GM18520 (cell line): ENCODE results near the gene ALK.
A peak's percentile ranks its signal among the peaks of the same experiment; 100 is the strongest.

Experiments
- ATAC-seq: cut with Tn5 transposase; IDR thresholded peaks from one replicate; pipeline ENCODE4 v1.9.1; 2021; ENCODE audit not compliant: unreplicated experiment

ALK gene

DNA sequence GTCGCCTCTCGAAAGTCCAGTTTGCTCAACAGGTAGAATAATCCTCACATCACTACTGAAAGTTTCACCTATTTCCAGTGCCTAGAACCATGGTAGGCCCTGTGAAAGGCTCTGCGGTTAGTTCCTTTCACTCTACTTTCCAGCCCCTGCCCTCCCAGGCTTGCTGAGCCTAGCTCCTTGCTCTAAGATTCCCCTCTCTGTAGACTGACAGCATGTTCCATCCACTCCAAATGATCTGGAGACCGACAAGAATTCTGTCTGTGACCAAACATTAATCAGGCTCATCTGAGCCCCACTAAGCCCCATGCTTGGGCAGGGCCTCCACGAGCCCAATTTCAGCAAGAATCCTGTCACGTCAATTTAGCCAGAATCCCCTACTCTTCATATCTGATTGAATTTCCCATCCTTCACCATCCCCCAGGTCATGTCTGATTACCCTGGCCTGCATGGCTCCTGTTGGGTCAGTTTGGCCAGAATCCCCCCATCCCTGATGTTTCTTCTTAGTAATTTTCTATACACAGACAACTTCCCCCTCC is 307.0 kb downstream of the ALK start:
- ATAC-seq = no peak

DNA sequence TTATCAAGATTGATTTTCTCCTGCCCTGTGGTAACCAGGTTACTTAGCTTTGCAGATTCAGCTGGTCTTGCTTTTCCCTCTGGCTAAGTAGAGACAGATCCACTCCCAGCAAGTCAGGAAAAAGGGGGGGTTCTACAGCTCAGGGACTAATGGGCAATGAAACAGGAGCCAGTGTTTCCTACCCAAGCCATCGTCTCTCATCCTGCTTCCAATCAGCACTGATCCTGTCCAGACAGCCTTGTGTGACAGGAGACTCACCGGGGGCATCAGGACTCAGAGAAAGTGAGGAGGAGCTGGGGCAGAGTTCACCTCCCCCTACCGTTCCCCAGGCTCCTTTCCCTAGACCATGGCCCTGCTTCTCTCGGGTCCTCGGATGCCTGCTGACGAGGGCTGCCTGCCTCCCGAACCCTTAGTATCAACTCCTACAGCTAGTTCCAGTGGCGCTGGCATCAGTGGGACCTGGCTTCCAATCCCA is 307.6 kb downstream of the ALK start:
- no peak for ATAC-seq

DNA sequence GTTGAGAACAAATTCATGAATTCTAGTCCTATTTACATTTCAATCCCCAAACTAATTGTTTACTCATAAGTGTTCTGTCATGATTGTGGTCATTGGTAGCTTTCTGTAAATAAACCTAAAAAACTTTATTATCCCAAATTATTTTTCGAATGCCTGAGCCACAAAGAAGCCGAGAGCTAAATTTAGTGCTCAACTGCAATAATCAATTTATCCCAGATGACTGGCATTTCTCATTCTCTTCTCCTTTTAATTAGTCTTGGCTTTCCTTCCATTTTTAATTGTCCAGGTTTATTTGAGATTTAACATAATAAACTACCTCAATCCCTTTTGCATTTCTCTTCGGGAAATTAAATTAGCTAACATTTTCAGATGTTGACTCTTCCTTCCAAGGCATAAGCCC is 308.3 kb downstream of the ALK start:
- ATAC-seq = no peak

DNA sequence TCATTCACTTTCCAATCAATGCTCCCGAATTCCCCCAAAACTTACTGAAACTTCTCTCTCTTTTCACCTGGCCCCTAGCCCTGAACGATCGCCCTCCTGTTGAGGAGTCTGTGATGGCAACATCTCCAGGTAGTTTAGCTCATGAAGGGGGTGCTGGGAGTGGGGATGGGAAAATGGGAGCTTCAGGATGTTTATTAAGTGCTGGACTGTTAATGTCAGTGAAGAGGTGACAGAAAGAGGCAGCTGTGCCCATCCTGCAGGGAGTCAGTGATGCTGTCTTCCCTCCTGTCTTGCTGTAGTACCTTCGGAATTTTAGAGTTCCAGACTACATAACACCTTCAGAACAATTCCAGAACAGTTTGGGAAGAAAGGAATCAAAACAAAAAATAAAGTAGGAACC is 308.8 kb downstream of the ALK start:
- no peak for ATAC-seq

DNA sequence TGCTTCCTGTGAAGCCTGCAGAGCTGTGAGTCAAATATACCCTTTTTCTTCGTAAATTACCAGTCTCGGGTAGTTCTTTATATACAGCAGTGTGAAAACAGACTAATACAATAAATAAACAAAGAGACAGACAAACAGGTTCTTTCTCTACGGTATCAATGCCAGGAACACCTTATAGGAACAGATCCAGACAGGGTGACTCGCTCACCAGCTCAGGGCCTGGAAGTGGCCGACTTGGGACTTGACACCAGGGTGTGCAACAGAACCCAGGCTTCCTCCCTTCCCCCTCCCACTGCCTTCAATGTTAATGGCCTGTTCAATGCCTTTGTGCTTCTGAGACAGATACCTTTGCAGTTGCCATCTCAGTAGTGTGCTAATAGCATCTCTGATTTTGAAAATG is 309.5 kb downstream of the ALK start:
- ATAC-seq = no peak

DNA sequence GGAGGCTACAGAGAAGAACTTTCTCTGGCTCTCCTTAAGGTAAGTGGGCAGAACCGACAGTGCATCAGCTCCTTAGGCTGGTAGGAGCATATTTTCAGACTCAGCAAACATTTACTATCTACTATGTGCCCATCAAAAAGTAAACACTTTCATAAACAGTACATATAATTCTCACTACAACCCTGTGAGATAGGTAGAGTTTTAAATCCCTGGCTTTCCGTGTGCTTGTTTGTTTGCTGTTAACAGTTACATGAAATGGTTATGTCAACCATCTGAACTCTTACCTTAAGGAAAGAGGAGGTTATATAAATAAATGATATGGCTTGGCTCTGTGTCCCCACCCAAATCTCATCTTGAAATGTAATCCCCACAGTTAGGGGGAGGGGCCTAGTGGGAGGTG is 310.1 kb downstream of the ALK start:
- no peak for ATAC-seq

DNA sequence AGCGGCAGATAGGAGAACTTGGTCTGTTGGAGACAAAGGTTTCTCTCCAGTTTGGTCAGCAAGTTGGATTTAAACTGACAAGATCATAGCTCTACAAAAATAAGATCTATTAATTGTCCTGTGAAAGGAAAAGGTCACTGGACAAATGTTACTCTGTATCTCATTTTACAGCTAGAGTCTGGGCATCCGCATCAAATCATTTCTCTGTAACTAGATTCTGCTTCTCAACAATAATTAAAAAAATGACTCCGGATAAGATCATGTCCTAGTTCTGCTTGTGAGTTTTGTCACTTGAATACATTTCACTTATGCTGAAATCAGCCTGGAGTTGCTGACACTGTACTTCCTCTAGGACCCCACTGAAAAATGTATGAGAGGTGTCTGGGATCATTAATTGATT is 310.8 kb downstream of the ALK start:
- ATAC-seq = no peak

DNA sequence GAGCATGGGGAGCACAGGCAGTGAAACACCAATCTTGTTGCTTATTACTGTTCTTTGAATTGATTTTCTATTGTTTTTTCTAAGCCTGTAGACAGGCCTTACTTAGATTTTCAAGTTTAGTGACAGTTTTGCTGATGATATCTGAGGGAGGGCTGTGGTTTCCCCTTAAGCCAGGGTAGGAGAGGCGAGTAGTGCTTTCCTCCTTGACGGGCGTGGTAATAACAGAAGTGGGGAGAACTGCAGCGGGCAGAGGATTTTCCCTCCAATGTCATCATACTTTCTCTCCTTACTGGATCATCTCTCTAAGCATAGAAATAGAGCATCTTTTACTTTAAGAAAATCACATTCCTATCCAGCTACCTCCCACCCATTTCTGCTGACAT is 314.4 kb downstream of the ALK start:
- no peak for ATAC-seq

DNA sequence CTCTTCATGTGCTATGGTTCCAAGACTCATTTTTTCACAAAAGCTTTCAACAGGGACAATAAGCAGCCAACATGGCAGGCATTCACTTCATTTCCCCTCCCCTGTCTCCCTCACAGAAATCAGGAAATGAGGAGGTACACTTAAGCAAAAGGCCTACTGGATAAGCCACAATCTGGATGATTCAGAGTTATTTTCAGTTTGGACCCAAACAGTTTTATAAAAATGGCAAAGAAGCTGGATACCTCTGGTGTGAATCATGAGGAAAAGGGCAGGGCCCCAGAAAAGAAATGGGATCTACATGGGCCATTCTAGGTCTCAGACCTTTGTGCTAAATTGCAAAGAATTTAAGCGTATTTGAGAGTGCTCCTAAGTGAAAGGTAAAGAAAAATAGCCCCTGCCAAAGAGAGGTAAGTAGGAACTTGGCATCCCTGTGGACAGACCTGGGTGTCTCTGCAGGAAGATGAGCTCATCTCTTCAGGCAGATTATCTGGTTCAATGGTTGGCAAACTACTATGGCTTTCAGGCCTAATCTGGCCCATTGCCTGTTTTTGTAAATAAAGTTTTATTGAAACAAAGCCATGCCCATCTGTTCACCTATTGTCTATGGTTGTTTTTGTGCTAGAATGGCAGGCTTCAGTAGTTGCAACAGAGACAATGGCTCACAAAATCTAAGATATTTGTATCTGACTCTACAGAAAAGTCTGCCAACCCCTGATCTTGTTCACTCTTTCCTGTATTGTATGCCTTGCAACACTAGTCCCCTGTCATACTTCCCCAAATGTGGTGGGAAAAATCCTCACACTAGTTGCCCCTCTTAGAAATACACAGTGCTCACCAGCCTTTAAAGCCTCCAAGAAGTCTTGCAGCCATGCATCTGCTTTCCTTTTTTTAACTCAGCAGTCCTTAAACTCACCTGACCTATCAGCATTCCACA is 315.0 kb downstream of the ALK start:
- ATAC-seq = no peak

DNA sequence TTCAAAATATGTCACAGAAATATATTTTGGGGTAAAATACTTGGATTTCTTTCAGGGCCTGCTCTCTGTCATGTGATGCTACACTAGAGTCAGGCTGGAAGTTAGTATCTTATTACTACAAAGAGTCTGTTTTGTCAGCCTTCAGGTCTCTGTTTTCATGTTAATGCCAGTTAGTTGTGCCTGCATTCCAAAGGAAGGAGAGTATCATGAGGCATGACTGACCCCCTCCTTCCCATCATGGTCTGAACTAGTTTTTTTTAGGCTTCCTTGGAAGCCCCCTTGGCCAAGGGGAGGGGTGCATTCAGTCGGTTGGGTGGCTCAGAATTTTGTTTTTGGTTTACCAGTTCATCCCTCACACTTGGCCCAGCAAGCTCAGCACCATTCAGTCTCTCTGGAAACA is 318.0 kb downstream of the ALK start:
- no peak for ATAC-seq

DNA sequence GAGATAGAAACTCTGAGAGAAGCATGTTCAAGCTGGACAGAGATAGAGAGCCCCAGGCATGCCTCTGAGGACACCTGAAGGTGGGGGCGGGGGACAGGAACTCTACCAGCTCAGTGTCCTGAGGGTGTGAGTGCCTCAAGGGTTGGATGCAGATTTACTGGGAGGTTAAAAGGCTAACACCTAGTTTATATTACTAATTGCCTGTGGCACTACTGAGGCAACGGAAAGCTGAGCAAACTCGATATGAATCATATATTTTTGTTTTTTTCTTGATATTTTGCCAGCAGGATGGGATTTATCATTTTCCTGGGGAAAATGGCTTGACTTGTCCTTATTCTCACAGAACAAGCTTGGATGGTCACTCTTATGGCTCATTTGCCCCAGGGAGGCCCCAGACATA is 319.5 kb downstream of the ALK start:
- no peak for ATAC-seq

DNA sequence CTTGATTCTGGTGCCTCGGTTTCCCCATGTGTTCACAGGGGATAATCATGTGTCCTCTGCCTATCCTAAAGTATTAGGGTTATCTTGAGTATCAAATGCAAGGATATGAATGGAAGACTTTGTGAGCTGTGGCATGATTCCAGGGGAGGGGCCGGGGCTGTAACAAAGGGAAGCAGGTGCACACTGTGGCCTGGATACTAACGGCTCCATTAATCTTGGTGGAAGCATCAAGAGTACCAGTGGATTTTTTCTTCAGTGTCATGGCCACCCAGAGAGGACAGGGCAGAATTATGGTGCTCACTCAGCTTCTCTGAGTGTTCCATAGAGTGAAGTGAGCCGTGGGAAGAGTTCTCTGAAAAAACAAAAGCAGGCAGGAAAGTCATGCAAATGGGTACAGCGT is 320.1 kb downstream of the ALK start:
- ATAC-seq = no peak

DNA sequence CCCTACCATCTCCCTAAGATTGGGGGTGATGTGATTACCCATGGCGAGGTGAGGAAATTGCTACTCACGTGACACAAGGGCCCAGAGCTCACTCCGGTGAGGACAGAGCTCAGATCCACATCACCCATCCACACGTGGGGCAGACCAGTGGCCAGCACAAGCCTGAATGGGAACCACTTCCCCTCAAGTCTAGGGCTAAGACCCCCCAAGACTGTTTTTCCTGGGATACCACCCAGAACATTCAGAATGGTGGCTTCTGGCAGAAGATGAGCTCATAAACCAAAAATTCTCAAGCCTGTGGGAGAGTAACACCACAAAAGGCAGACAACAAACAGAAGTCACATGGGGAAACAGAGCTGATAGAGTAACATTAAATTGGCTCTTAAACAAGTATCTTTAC is 321.4 kb downstream of the ALK start:
- ATAC-seq = no peak

DNA sequence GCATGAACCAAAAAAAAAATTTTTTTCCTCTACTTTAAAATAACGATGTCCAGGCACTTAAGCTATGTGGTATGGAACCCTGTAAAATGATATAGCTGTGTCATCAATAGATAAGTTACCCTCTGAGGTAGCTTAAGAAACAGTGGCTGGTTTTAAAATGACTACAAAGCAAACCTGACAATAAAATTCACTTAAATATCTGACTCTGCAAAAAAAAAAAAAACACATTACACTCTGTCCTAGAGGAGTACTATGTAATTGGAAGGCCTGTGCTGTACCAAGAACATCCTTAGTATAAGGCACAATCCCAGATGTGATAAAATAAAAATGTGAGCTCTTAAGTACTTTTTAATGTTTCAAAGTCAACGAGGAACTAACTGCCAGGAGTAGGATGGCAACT is 322.4 kb downstream of the ALK start:
- ATAC-seq = no peak

DNA sequence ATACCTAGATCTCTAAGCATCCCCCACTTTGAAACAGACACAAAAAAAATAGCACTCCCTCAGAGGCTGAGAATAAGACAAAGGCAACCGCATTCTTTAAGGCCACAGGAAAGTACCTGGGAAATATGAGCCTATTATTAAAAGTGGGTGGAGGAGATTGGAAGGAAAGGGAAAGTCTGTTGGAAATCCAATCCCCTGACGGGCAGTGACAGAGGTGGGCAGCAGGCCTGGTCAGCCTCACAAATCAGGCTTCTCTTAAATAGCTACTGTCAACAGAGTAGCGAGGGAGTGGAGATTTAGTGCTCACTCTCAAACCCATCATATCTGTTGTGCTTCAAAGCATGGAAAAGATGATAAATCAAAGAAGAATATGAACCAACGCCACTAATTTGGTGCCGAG is 324.4 kb downstream of the ALK start:
- no peak for ATAC-seq

DNA sequence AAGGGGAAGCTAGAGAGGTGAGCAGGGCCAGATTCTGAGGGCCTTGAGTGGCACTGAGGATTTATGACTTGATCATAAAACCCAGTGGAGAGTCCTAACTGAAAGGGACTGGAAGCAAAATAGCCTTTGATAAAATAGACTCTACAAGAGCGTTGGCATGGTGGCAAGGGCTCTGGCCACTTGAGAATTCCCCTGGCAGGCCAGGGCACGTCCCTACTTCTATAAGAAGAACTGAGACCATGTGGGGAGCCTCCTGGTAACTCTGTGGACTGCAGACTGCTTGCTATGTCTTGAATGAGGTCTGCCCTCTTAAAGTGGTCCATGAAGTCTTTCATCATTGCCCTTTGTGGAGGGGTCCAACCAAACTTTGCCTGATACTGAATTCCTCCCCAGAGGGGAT is 324.8 kb downstream of the ALK start:
- ATAC-seq = peak; percentile 41

DNA sequence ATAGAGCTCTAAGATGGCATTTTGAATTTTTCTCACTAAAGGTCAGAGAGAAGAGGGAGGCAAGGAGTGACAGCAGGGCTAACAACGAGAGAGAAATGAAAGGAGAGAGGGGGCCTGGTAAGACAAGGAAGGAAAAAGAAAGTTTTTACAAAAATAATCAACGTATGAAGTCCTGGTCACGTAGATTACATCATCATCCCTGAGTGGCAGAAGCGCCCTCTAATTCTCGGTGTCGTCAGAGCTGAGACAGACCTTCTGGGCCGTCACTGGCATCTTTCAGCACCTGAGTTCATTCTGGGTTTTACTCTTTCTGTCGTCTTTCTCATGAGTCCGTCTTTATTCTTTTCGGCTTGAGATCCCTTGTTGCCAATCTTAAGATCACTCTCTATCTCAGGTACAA is 329.8 kb downstream of the ALK start:
- ATAC-seq = no peak

DNA sequence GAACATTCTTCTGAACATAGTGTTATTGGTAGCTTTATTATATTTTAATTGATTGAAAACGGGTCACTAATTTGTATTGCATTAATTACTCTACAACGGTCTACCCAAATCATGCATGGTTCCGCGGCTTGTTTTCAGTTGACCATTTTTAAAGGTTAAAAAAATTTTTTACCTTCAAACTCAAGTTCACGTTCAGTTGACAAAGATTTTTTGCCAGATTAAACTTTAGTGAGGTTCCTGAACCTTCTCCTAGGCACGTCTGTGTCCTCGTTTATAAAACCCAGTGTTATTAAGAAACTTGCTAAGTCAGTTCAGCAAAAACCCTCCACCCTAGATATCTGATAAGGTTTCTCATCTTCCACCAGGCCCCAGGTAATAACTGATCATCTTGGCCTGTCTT is 331.2 kb downstream of the ALK start:
- no peak for ATAC-seq

DNA sequence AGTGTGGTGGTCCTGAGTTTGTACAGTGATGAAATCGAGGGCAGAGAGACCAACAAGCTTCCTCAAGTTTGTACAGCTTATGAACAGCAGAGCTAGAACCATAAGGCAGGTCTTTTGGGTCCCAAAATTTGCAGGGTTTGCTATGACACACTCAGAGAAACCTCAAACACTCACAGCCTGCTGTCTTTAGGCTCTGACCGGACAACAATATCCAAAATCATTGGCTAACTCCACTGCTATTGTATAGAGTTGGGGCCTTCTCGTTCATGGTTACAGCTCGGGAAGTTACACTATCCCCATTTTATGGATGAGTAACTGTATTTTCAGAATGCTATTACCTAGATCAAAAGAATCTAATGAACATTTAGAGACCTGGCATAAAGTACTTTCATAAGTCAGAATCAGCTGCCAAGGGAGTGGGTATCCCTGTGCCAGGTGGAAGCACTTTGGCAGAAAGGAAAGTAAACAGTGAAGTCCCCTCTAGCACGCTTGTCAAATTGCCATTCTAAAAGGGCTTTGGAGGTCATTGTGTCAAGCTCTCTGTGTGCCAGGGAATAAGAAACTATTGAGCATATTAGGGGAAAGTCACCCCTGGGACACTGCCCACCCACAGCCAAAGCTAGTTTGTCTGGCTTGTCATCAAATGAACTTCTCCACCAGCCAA is 331.8 kb downstream of the ALK start:
- ATAC-seq = no peak

DNA sequence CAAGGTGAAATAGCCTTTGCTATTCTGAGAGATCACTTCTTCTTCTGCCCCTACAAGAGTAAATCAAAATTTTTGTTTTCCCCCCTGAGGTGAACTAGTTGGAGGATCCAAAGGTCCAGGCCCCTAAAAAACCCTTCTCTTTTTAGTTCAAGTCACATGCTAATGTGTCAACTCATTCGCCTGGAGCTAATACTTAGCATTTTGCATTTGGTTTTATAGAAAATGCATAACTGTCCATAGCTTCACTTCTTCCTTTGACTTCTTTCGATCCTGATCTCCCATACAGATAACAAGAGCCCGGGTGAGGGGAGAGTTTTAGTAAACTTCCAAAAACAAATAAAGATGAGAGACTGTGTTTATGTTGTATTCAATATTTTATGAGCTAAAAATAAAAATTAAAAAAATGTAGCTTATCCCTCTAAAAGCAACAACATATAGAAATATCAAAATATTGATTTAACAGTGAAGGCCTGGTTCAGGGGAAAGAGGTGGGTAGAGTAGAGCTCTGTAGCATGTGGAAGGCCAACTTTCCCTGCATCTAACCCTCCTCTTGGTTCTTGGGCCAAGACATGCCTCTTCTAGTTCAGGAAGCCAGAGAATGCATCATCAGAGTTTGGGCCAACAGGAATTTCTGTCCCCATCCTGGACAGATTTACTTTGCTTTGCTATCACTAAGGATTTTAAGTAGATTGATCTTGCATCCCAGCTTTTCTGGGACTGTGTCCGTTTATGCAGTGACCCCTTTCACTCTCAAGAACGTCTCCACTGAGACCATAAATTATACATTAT is 333.8 kb downstream of the ALK start:
- ATAC-seq = no peak

DNA sequence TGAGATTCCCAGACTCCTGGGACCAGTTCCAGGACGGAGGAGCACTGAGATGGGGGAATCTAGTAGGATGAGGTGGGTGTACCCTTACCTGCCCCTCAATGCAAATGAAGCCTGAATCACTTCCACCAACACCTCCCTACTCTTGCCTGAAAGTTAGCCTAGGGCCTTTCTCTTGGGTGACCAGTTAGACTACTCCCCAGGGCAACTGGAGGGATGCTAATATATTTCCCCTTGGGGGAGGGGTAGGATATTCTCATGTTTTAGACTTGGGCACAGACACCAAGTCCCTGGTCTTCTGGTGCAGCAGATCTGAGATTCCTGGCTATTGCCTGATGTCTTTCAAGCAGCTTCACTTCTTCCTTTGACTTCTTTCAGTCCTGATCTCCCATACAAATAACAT is 334.5 kb downstream of the ALK start:
- no peak for ATAC-seq
